HL-60/S4 (cell line): ENCODE data around the gene PLET1.

Experiments
- in situ Hi-C: fragments of 300-500 bp; cut with MboI; formaldehyde crosslinking; loops from 2 replicates; pipeline ENCODE4 v1.14.3; 2022; ENCODE audit warnings: low sequenced_read_pairs

The PLET1 gene

GRCh38 chr11:112249871-112250610, 10.6 kb downstream of the PLET1 start:
- in situ Hi-C loops, result no loop called here

- in situ Hi-C loops, result no loop called here
Observed at GRCh38 chr11:112248201-112248600, 12.5 kb downstream of the PLET1 start.

DNA sequence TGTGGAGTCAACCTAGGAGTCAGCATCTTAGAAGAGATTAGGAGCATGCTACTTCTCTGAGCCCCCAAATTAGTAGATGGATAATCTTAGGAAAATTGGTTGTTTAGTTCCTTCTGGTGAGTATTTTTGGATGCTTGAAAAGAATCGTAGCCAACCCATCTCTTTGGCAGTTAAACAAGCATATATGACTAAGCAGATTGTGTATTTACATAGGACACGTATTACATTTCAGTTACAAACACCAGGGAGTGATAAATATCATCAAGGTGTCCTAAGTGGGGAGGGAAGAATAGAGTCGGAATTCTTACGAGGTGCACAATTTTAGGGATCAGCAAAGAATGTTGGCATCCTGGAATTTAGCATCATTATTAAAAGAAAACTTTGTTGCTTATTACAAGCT, 13.5 kb downstream of the PLET1 start:
- in situ Hi-C loops, result no loop called here

DNA sequence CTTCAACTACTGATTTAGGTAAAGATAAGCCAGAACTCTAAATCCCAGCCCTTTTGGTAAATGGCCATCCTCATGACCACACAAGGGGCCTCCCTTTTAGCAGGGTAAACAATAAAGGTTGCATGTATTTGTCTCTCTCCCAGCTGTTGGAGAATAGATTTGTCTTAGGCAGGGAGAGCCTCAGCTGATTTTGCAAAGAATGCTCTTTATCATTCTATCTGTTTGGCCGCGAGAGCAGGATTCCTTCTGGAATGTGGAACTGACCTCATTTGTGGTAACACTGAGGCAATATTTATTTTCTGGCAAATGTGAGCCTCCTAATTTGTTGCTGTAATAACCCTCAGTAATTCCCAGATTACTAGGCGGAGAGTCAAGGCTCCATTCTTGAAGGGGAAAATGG, 19.2 kb downstream of the PLET1 start:
- in situ Hi-C loops, result no loop called here

DNA sequence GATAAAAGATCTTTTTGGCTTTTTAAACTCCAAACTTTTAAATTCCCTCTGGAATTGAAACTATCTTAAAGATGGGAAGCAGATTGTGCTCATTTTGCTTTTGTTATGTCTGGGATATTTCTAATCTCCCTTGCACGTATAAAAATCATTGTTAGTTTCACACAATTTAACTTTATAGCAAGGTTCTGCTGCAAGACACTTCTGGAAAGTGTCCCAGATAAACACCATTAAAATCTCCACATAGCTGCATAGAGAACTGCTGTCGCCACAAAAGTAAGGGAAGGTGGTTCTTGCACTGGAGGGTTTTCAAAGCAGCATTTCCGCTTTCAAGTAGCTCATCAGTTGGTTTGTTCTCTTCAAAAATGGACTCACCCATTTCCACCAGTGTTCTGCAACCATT, 22.6 kb downstream of the PLET1 start:
- in situ Hi-C loops, result no loop called here

DNA sequence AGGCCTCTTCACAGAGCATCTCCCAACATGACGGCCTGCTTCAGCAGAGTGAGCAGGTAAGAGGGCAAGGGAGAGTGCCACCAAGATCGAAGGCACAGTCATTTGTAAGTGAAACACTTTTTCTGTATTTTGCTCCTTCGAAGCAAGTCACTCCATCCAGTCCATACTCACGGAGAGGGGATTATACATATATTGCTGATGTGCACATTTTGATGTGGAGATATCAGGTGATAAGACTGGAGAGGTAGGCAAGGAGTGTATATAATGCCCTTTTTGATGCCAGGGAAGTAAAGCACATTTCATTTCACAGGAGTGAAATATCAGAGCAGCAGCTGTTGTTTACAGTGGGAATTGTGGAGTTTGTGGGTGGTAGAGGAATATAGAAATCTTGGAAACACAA, 23.2 kb downstream of the PLET1 start:
- in situ Hi-C loops, result no loop called here

- in situ Hi-C loops, result no loop called here
Observed at GRCh38 chr11:112235750-112236390, 24.8 kb downstream of the PLET1 start.

- in situ Hi-C loops, result no loop called here
Observed at GRCh38 chr11:112231952-112232351, 28.7 kb downstream of the PLET1 start.

- in situ Hi-C loops, result no loop called here
Observed at GRCh38 chr11:112229746-112230433, 30.8 kb downstream of the PLET1 start.

GRCh38 chr11:112229159-112229558, 31.5 kb downstream of the PLET1 start:
- in situ Hi-C loops, result no loop called here

- in situ Hi-C loops, result no loop called here
Observed at GRCh38 chr11:112228706-112229105, 32.0 kb downstream of the PLET1 start.

GRCh38 chr11:112227471-112227870, 33.2 kb downstream of the PLET1 start:
- in situ Hi-C loops, result no loop called here

- in situ Hi-C loops, result no loop called here
Observed at GRCh38 chr11:112226831-112227401, 33.7 kb downstream of the PLET1 start.

GRCh38 chr11:112226062-112226830, 34.4 kb downstream of the PLET1 start, which contains the start of gene PTS:
TSS of gene PTS (plus strand) at chr11:112226428. CDS start at chr11:112226444, 16 bp downstream.
- in situ Hi-C loops, result no loop called here

DNA sequence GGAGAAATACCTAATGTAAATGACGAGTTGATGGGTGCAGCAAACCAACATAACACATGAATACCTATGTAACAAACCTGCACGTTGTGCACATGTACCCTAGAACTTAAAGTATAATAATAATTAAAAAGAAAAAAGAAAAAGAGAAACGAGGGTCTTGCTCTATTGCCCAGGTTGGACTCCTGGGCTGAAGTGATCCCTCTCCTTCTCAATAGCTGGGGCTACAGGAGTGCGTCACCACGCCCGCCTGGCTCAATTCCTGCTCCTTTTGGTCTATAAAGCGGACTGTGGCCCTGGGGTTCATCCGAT, 35.0 kb downstream of the PLET1 start:
- in situ Hi-C loops, result no loop called here

DNA sequence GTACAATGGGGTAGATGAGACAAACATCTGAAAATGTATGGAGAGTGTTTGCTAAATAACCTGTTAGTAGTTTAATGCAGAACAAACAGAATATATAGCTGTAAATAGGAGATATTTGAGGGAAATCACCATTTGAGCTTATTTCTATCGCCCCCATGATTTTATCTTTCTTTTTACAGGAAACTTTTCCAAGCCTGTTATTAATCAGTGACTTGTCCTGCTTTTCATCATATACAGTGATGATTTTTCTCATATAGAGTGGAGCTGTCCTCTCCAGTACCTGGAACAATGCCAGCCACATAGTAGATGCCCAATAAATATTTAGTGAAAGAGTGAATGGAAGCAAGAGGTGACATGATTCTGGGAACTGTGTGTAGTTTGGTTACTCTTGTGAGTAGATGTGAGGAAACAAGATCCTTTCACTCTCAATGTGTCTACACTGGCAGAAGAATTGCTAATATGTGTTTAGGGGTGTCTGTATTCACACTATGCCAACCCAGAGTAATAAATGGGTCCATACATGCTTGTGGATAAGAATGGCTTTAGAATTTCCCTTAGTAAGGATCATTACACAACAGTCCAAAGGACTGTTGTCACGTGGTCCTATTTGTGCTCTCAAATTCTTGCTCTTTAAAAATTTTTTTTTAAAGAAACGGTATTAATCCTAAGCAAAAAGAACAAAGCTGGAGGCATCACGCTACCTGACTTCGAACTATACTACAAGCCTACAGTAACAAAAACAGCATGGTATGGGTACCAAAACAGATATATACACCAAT, 36.7 kb downstream of the PLET1 start:
- in situ Hi-C loops, result no loop called here

DNA sequence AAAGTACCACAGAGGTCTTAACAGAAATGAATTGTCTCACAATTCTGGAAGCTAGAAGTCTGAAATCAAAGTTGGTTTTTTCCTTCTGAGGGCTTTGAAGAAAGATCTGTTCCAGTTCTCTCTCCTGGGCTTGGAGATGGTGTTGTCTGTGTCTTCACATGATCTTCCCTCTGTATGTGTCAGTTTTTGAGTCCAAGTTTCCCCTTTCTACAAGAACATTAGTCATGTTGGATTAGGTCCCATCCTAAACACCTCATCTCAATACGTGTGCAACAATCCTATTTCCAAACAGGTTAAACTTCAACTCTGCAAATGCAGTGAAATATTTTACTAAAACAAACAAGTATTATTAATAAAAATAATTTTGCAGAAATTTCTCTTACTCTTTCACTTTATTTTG, 37.5 kb downstream of the PLET1 start:
- in situ Hi-C loops, result no loop called here

DNA sequence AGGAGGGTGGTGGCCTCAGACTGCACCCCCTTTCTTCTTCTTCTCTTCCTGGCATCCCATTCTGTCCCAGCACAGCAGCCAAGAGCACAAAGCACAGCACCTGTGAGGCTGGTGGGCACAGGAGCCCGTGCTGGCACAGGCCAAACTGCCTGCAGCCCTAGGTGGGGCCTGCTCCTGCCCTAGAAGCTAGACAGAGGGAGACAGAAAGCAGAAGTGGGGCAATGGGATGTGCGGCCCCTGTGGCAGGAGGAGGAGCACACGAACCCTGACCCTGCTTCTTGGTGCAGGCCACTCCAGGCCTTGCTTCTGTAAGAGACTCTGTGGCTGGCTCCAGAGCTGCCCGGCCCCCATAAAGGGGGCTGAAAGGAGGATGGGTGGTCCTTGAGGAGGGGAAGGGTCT, 38.4 kb downstream of the PLET1 start:
- in situ Hi-C loops, result no loop called here

DNA sequence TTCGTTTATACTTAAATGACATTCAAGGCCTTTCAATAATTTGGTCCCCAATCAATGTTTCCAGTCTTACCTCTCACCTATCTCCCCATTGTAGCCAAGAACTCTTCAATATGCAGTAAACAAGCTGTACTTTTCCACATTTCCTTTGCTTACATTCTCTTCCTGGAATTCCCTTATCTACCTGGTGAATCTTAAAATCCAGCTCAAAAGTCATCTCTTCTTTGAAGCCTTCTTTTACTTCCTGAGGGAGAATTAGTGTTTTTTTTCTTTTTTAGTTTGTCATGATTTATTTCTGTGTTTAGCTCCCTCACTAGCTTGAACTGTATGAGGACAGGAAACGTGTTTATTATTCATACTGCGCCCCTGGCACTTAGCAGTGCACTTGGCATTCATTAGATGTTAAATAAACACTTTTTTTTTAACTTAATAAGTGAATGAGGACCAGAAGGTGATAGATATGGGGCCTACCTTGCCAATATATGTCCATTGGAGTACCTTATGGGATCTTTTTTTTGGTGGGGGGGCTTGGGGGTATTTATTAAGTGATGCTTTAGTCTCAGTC, 39.3 kb downstream of the PLET1 start:
- in situ Hi-C loops, result no loop called here
